Measurements from ENCODE around the gene PARP14.

- TF ChIP-seq CTCF (IDR thresholded peaks at IDR 0.05; ENCODE audit: low read length): no peak
- TF ChIP-seq EZH2 (IDR thresholded peaks at IDR 0.05; ENCODE audit: borderline replicate concordance, low read length): no peak
These were observed 85.8 kb downstream of the PARP14 start for GRCh38 chr3:122766430-122766829.
